Measurements from ENCODE around the gene WDFY4.
A peak's percentile ranks its signal among the peaks of the same experiment; 100 is the strongest.

WDFY4 gene

DNA sequence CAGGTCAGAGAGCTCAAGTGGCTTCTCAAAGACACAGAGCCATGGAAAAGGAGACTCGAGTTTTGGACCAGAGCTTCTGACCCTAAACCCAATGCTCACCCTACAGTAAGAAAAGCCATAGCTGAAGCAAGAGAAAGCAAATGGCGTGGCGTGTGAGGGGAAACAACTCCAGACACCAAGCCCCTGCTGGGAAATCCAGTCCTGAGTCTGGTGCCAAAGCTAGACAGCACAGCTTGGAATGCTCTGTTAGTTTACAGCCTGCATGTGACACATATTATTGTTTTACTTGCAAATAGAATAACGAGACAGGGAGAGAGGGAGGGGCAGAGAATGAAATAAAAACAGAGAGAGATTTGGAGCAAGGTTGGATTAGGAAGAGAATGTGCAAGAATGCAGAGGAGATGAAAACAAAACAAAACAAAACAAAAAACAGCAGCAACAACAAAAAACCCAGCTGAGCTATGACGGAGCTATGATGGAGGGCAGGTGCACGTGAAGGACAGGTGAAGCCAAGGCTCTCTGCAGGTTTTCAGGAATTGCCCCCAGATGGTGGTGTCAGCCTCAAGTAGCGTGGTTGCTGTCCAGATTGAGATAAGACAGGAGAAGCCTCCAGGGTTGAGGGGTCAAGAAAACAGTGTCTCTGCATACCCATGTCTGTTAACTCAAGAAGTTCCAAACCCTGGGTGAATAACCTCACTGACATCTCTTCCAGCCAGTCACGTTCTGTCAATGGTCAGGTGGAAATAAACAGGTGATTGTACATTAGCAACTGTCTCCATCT, 324.7 kb downstream of the WDFY4 start:
- H3K36me3 ChIP-seq: no peaks in the 10 kb centered on the region
- peak overlapping the region; percentile 57 to 91 (median 83); a peak in 17 of 22 replicates for H3K4me2 ChIP-seq
- no peak overlapping the region for H3K9ac ChIP-seq
- TF ChIP-seq Cebpa-rat (IDR thresholded peaks at IDR 0.05): no peak
- H3K27ac ChIP-seq: no peak overlapping the region
- H3K9me3 ChIP-seq (replicated peaks in 1 of 11): peaks cover 0 to 4% (median 0%) of the 10 kb centered on the region in 11 experiments; a peak in 1 of 22 replicates
- peaks cover 0 to 6% (median 0%) of the 10 kb centered on the region in 11 experiments; a peak in 1 of 22 replicates for H3K27me3 ChIP-seq
- no peak overlapping the region for H3K4me3 ChIP-seq
- H3K4me1 ChIP-seq: peaks cover 26 to 60% (median 31%) of the 10 kb centered on the region in 10 experiments
- H4K20me1 ChIP-seq: peaks cover 0 to 13% (median 0%) of the 10 kb centered on the region in 11 experiments; a peak in 5 of 22 replicates

DNA sequence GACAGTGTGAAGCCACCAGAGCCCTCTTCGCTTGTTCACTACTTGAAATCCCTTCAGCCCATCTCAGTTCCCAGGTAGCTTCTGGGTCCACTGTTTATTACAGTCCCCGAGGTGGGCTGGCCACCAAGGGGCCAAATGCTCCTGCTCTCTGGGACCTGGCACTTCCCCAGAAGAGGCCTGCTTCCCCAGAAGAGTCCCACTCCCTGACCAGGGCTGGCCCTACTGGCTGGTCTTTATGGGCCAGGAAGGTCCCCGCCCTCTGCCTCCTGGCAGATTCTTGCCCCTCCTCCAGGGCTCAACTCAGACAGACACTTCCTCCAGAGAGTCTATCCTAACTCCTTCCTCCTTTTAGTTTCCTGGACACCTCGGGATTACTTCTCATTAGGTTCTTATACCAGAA, 325.6 kb downstream of the WDFY4 start:
- Histone ChIP-seq H3K27me3 (peaks cover 0 to 6% (median 0%) of the 10 kb centered on the region in 11 experiments; a peak in 1 of 22 replicates), H3K9ac (no peak overlapping the region), H3K4me1 (peaks cover 26 to 60% (median 31%) of the 10 kb centered on the region in 10 experiments), H3K4me2 (peak overlapping the region in 6 of 11 experiments; percentile 14 to 72 (median 44); a peak in 8 of 22 replicates), H3K27ac (no peak overlapping the region), H3K36me3 (no peaks in the 10 kb centered on the region), H4K20me1 (peaks cover 0 to 13% (median 0%) of the 10 kb centered on the region in 11 experiments; a peak in 5 of 22 replicates), H3K4me3 (no peak overlapping the region), H3K9me3 (replicated peaks in 1 of 11) (no peaks in the 10 kb centered on the region; a peak in 1 of 22 replicates)
- TF ChIP-seq Cebpa-rat (IDR thresholded peaks at IDR 0.05): no peak

DNA sequence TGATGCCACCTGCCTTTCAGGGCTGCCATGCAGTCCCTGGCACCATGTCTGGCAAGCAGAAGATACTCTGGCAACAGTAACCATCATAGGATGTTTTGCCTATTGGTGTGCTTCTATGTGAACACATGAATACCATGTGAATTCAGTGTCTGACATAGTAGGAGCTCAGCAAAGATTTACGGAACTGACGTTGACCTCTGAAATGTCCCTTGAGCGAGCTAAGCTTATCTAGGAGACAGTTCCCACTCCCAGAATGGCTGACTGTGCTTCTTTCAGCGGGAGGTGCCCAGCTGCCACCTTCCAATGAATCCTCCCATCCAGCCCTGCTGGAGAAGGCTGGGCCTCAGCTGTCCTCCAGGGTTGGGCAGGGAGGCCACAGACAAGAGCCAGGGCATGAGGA, 326.2 kb downstream of the WDFY4 start:
- peak overlapping the region in 4 of 11 experiments; percentile 35 to 72 (median 54); a peak in 6 of 22 replicates for H3K4me2 ChIP-seq
- no peak overlapping the region for H3K4me3 ChIP-seq
- TF ChIP-seq Cebpa-rat (IDR thresholded peaks at IDR 0.05): no peak
- H3K27me3 ChIP-seq: peaks cover 0 to 6% (median 0%) of the 10 kb centered on the region in 11 experiments; a peak in 1 of 22 replicates
- no peak overlapping the region for H3K9ac ChIP-seq
- H3K4me1 ChIP-seq: peaks cover 26 to 60% (median 31%) of the 10 kb centered on the region in 10 experiments
- no peaks in the 10 kb centered on the region for H3K9me3 ChIP-seq (replicated peaks in 1 of 11)
- no peak overlapping the region for H3K27ac ChIP-seq
- peaks cover 0 to 13% (median 0%) of the 10 kb centered on the region in 11 experiments; a peak in 5 of 22 replicates for H4K20me1 ChIP-seq
- H3K36me3 ChIP-seq: no peaks in the 10 kb centered on the region

DNA sequence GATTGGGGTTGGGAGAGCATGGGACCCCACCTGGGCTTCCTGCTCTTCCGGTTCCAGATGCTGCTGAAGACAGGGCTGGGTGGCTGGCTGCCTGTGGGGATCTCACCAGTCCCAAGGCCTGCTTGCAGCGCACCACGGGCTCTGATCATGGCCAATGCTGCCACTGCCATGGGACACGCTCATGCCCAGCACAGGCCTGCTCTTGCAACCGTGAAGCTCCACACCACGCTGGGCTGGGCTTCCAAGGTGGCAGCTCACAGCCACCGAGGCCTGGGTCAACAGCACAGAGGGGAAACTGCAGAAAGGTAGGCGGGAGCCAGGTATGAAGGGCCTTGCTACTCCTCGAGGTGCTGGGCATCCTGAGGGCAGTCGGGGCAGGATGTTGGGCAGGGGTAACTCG, 327.1 kb downstream of the WDFY4 start:
- Histone ChIP-seq H3K27me3 (peaks cover 0 to 6% (median 0%) of the 10 kb centered on the region in 11 experiments; a peak in 1 of 22 replicates), H3K9ac (no peak overlapping the region), H3K4me1 (peaks cover 24 to 60% (median 30%) of the 10 kb centered on the region in 10 experiments), H3K27ac (no peak overlapping the region), H3K4me3 (no peak overlapping the region), H3K36me3 (no peaks in the 10 kb centered on the region), H4K20me1 (peaks cover 0 to 13% (median 0%) of the 10 kb centered on the region in 11 experiments; a peak in 5 of 22 replicates), H3K4me2 (no peak overlapping the region), H3K9me3 (replicated peaks in 1 of 11) (no peaks in the 10 kb centered on the region)
- TF ChIP-seq Cebpa-rat (IDR thresholded peaks at IDR 0.05): no peak

DNA sequence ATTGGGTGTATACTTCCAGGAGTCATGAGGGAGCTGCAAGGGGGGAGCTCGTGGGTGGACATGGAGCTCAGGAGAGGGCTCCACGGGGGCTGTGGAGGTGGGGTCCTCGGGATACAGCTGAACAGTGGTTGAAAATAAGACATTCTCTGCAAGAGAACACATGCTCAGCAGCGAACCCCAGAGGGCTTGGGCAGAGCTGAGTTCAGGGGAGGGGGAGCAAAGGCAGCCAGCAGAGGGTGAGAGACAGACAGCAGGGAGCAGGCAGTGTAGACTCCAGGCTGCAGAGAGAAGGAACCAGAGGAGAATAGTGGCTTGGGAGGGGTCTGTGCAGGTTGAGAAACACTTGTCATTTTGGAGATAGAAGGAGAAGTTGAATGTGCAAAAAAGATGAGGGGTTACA, 327.9 kb downstream of the WDFY4 start:
- Histone ChIP-seq H3K9me3 (replicated peaks in 1 of 11) (no peaks in the 10 kb centered on the region), H3K9ac (no peak overlapping the region), H3K4me1 (peaks cover 15 to 53% (median 21%) of the 10 kb centered on the region in 10 experiments), H3K27ac (no peak overlapping the region), H3K4me2 (peak overlapping the region in 2 of 11 experiments; percentile 12 to 55; a peak in 3 of 22 replicates), H4K20me1 (peaks cover 0 to 13% (median 0%) of the 10 kb centered on the region in 11 experiments; a peak in 5 of 22 replicates), H3K27me3 (peaks cover 0 to 6% (median 0%) of the 10 kb centered on the region in 11 experiments; a peak in 1 of 22 replicates), H3K4me3 (no peak overlapping the region), H3K36me3 (no peaks in the 10 kb centered on the region)
- TF ChIP-seq Cebpa-rat (IDR thresholded peaks at IDR 0.05): no peak

DNA sequence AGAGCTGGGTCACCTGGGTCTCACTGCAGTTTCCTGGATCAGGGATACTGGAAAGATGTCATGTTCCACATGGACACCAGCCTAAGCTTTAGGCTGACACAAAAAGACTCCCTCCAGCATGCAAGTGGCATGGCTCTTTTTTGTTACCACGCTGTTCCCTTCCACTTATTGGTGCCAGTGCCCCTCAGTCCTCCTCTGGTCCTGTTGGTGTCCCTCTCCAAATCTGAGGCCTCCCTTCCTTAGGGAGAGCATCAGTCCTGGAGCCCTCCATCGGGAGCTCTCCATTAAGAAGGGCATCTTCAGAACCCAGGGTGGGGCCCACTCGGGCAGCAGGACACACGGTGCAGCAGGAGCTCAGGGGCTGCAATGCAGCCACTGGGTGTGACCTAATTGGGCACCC, 331.0 kb downstream of the WDFY4 start:
- no peak overlapping the region for H3K4me2 ChIP-seq

DNA sequence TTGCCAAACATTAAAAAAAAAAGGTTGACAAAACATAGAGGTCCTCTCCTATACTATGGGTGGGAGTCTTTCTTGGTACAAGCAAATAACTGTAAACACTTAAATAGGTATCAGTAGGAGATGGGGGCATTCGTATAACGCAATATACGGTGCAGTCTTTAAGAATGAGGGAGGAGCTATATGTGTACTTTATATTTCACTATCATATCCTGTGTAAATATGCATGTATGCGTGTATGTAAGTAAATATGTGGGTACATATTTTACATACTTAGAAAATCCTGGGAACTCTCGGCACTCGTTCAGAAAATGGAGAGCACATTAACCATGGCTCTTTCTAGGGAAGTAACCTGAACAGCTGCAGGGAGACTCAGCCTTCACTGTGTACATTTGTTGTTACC, 337.0 kb downstream of the WDFY4 start:
- no peak for TF ChIP-seq Cebpa-rat (IDR thresholded peaks at IDR 0.05)
- H3K27me3 ChIP-seq: no peaks in the 10 kb centered on the region
- H3K9ac ChIP-seq: no peak overlapping the region
- no peaks in the 10 kb centered on the region for H3K36me3 ChIP-seq
- H3K4me2 ChIP-seq: no peak overlapping the region
- no peaks in the 10 kb centered on the region for H3K4me1 ChIP-seq
- H4K20me1 ChIP-seq: no peaks in the 10 kb centered on the region
- no peak overlapping the region for H3K27ac ChIP-seq
- 0 out of 22 replicates have a peak, but pooled peaks cover 0 to 4% (median 0%) of the 10 kb centered on the region in 11 experiments for H3K9me3 ChIP-seq (replicated peaks in 1 of 11)
- H3K4me3 ChIP-seq: no peak overlapping the region

More for the DNA sequence above, 331.0 kb downstream of the WDFY4 start:
- Histone ChIP-seq H3K9ac (no peak overlapping the region), H3K27ac (no peak overlapping the region), H3K9me3 (replicated peaks in 1 of 11) (0 out of 22 replicates have a peak, but pooled peaks cover 0 to 4% (median 0%) of the 10 kb centered on the region in 11 experiments), H3K4me3 (no peak overlapping the region), H3K36me3 (no peaks in the 10 kb centered on the region), H3K4me1 (peaks cover 0 to 25% (median 0%) of the 10 kb centered on the region in 10 experiments; a peak in 8 of 20 replicates), H4K20me1 (peaks cover 0 to 7% (median 0%) of the 10 kb centered on the region in 11 experiments; a peak in 2 of 22 replicates), H3K27me3 (no peaks in the 10 kb centered on the region)
- TF ChIP-seq Cebpa-rat (IDR thresholded peaks at IDR 0.05): no peak

DNA sequence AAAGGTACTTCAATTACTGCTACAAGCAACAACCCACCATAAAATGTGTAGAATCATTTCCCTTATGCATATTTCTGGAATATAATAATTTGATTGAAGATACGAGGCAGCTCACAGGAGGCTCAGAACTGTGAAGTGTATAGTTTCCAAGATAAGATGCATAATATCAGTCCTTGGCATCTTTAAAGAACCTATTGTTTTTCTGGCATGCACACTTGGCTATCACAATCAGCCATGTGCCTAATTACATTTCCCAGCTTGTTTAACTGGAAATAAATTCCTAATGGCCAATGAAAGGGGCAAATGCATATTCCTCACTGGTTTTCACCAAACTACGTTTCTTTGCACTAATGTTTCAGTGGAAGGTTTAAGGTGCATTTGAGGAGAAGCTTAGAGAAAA, 338.4 kb downstream of the WDFY4 start:
- Histone ChIP-seq H3K27me3 (no peaks in the 10 kb centered on the region), H3K9ac (no peak overlapping the region), H3K4me3 (no peak overlapping the region), H4K20me1 (no peaks in the 10 kb centered on the region), H3K4me2 (no peak overlapping the region), H3K36me3 (no peaks in the 10 kb centered on the region), H3K4me1 (no peaks in the 10 kb centered on the region), H3K9me3 (replicated peaks in 1 of 11) (0 out of 22 replicates have a peak, but pooled peaks cover 0 to 4% (median 0%) of the 10 kb centered on the region in 11 experiments), H3K27ac (no peak overlapping the region)
- TF ChIP-seq Cebpa-rat (IDR thresholded peaks at IDR 0.05): no peak

DNA sequence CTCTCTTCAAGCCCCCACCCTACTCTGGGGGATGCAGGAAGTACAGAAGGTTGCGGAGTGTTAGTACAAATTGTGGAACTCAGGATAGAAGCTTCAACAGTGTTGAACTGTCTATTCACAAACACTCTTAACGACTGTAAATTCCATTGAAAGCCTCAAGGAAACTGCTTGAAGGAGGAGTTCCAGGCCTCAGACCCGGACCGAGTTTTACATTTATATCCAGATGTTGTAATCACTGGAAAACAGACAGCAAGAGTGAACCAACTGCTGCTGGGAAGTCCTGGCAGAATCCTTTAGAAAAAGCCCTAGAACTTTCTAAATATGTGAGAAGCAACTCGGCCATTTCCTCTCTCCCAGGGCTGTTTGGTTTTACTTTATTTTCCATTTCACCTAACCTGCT, 339.1 kb downstream of the WDFY4 start:
- Histone ChIP-seq H3K4me1 (no peaks in the 10 kb centered on the region), H3K9me3 (replicated peaks in 1 of 11) (0 out of 22 replicates have a peak, but pooled peaks cover 0 to 2% (median 0%) of the 10 kb centered on the region in 11 experiments), H3K27me3 (no peaks in the 10 kb centered on the region), H3K27ac (no peak overlapping the region), H3K4me2 (no peak overlapping the region), H3K9ac (no peak overlapping the region), H3K4me3 (no peak overlapping the region), H3K36me3 (no peaks in the 10 kb centered on the region), H4K20me1 (no peaks in the 10 kb centered on the region)
- no peak for TF ChIP-seq Cebpa-rat (IDR thresholded peaks at IDR 0.05)
